GM18909 (cell line): ENCODE measurements around the gene CREB3L2.

Experiments
- ATAC-seq: cut with Tn5 transposase; IDR thresholded peaks from one replicate; pipeline ENCODE4 v1.9.1; 2021; ENCODE audit warnings: mild to moderate bottlenecking; ENCODE audit not compliant: unreplicated experiment, poor library complexity

The CREB3L2 gene

GRCh38 chr7:137956591-137956990, 45.3 kb downstream of the CREB3L2 start:
- no peak for ATAC-seq

GRCh38 chr7:137956183-137956582, 45.7 kb downstream of the CREB3L2 start:
- ATAC-seq, result no peak

GRCh38 chr7:137954614-137955013, 47.3 kb downstream of the CREB3L2 start:
- no peak for ATAC-seq

DNA sequence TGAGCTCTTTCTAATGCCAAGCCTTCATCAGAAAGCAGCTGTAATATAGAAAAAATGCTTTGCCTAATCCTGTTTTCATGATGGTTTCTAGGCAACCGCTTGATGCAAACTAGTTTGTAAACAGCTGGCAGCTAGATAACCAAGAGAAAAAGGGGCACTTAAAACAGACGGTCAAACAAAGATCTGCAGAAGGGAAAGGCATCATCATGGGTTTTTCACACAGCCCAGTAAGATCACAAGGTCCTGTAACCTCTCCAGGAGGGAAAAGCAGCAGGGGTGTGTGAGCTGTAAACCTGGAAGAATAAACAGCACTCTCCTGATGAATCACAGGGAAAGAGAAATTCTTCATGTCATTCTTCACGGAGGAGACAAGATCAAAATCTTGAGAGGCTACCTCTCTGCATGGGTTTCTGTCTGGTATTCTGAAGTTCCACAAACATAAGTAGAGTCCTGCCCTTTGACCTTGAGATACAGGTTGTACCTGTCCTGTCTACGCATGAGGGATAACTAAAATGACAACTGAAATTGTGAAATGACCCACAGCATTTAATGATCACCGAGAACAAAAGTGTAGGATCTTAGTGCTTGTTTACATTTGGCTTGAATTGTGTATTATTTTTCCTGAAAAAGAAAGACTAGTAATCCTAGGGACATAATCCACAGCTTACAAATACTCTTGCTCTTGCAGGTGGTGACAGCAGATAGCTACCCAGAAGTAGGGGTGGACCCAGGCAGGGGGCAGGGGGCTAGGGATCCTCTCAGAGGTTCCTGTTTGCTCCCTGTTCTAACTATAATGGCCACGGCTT, 48.0 kb downstream of the CREB3L2 start:
- no peak for ATAC-seq

- ATAC-seq, result no peak
These were observed 48.7 kb downstream of the CREB3L2 start for GRCh38 chr7:137953043-137953664.

DNA sequence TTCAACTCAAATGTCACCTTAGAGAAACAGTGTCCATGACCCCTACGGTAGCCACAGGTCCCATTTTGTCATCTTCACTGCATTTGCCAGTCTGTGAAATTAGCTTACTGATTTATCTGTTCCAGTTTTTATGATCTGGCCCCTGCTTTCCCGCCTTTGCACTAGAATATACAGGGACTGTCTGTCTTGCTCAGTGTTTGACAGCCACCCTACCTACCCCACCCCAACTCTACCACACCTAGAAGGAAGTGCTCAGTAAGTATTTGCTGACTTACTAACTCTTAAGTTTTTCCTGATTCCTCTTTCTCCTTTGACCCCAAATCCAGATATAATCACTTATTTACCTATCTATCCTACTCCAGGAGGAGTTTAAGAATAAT, 49.5 kb downstream of the CREB3L2 start:
- ATAC-seq, result no peak

GRCh38 chr7:137951700-137952425, 50.0 kb downstream of the CREB3L2 start:
- no peak for ATAC-seq

DNA sequence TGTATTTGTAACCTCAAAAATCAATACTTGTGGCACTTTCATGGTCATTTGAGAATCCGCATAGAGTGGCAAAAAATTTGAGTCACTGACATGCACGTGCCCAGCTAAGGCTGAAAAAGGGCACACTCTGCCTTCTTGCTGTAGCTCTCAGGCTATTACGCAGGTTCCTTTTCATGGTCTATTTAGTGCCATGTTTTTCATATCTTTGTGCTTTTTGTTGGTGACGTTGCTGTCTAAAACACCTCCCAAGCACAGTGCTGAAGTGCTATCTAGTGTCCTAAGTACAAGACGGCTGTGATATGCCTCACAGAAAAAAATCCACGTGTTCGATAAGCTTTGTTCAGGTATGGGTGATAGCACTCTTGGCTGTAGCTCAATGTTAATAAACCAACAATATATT, 50.9 kb downstream of the CREB3L2 start:
- ATAC-seq, result no peak

GRCh38 chr7:137950263-137950621, 51.6 kb downstream of the CREB3L2 start:
- no peak for ATAC-seq

DNA sequence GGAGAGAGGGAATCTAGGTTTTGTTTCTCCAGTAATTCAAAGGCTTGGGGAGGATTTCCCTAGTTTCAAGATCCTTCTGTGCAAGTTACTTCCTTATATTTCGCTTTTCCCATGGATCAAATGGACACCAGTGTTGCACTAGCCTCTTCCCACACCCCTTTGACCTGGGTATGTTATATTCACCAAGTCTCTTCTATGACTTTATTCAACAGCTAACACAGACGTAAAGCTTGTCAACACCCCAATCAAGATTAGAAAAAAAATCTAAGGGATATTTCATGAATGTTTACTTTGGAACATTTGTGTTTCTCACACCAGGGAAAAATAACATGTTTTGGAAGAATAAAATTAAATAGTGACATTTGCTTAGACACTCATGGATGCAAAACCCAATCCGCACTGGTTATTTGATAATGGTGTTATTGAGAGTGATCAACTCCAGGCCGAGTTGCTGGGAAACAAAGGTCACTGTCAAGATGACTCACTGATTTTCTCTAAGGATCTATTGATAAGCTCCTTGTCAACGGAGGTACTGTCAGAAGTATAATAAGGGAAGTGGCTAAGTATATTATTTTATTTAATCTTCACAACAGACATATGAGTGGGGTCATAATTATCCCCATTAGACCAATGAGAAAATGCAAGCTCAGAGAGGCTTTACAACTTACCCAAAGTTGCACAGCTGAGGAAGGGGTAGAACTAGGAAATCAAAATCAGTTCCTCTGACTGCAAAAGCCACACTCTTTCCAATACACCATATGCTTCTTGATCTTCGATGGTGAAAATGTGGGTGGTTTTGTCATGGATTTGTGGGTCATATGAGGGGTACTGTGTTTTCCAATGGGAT, 52.2 kb downstream of the CREB3L2 start:
- ATAC-seq, result no peak

DNA sequence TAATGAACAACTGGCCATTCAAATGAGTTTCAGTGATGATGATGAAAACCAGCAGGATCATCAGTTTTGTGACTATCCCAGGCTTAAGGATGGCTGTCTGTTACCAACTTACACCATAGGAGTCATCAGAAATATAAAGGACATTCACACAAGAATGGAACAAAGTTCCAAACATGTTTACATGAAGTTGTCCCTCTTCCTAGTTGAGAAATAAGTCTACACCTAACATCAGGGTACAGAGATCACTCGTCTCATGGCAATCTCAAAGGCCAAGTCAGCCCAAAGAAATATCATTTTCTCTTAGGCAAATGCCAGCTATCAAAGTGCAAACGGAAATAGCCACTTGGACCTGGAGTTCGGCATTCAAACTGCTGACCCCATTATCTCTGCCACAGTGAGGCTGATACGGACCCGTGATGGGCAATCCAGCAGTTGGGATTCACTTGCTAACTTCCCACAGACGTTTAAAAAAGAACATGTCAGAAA, 53.0 kb downstream of the CREB3L2 start:
- ATAC-seq, result no peak

DNA sequence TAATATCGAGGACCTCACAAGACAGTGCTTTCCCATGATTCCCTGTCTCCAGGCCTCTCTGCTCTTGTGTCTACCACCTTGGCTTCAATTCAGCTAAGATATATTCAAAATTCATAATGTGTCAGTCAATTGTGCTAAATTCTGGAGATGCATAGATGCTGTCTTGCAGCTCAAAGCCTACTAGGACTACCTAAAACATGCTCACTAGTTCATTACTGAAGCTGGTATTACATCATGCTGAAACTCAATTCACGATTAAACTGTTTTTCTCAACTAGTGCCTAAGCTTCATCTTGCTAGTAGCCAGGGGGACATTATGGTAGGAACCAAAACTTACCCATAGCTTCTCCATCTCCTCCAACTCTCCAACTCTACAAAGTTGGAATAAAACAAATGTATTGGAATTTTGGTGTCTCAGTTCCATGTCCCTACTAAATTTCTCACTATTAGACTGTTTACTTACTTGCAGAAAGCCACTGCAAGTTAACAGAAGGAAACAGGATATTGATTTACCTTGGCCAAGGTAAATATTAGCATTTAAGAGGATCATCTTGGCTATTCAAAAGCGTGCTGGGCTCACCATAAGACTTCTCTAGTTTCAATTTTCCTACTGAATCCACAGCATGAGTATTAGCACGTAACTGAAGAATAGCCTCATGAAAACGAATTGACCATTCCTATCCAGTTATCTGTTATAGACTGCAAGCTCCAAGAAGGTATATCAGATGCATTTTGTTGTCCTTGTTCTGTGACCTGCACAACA, 53.6 kb downstream of the CREB3L2 start:
- ATAC-seq, result no peak

- no peak for ATAC-seq
These were observed 54.8 kb downstream of the CREB3L2 start for GRCh38 chr7:137947046-137947445.

DNA sequence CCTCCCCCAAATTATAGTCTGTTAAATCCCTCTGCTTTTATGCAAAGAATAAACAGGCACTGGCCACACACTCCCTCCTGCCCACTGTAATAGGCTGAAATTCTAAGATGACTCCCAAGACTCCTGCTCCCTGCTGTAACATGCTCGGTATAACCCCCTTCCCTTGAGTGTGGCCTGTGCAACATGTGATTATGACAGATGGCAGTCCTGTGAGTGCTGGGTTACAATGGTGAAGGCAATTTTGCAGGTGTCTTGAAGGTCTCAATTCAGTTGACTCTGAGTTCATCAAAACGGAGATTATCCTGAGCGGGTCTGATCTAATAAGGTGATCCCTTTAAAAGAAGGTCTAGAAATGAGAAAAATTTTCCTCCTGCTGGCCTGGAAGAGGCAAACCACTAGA, 55.9 kb downstream of the CREB3L2 start:
- ATAC-seq, result no peak

DNA sequence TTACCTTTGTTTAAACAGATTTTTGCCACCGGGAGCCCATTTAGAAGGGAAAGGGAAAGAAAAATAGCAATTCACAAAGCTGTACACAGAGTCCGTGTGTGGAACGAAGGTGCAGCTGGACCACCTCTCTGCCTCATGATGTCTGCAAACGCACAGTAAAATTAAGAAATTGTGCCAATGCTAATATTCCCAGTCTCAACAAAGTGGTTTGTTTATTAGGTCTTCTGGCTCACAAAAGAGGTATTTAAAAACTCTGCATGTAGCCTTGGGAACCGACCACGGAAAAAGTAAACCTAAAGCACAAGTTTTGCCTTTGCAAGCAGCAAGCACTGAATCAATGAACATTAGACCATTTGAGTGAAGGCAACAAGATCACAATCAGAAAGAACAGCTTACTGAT, 57.7 kb downstream of the CREB3L2 start:
- no peak for ATAC-seq

DNA sequence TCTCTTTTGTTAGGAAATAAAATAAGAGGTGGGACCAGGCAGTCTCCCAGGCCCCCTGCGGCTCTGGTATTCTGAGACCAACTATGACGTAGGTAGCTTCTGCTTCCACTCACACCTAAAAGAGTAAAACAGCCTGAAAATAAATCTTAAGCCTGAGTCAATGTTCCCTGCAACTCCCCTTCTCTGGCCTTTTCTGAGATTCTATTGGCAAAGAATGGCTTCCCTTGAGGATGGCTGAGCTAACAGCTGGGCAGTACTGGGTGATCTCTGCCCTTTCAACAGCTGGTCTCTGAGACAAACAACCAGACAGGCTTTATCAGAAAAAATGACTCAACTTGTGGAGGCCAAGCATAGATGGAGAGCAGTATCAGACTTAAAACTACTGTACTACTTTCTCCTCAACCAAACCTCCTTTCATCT, 58.7 kb downstream of the CREB3L2 start:
- no peak for ATAC-seq

DNA sequence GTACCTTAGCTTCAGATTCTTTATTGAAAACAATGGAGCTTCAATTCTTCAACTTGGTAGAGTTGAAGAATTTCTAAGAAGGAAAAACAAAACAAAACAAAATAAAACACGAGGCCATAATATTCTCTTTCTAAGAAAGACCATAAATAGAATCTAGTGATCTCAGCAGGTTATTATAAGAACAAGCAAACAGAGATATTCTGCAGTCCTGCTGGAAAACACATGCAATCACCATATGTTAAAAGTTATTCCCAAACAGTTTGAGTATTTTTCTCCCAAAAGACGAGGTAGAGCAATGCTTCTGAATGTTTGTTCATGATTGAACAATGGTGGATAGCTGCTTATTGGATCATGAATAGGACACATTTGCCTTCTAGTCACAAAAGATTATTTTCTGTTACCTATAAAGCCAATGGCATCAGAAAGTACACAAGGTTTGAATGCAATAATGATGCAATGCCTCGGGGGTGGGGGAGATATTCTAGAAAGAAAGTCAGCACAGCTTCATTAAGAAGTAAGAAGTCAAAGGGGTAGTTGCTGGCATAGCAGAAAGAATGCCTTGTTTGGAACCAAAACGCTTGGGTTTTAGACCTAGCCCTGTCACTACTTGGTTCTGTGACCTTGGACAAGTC, 59.3 kb downstream of the CREB3L2 start:
- ATAC-seq, result no peak

DNA sequence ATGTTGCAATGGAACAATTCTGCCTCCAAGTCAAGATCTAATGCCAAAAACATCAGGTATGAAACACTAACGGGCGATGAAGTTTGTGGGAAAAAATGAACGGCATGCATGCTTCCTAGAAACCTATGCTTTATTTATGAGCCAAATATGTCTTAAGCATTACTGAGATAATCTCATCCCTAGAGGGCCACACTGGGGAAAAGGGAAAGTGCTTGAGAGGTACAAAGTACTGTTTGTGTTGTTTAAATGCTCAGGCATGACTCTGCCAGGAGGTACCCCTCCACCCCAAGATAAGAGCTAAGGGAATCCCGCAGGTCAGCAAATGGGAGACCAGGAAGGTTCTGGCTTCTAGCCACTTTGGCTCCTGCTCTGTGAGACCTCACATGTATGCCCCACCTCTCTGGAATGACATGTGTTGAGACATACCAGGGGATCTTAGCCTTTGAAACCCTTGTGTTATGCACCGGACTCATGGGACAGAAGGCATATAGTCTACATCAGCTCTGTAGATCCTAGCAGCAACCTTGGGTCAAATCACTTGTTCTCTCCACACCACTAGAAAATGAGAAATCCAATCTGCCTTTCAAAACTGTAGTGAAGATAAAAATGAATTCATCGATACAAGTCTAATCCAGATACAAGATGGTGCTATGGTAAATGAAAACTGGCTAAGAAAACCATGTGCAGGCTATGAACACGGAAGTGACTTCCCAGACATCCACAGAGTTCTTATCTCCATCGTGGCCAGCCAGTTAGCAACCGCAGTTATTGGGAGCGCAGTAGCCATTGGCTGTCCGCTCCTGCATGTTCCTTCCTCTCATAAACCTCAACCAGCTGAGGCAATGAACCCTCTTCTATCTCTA, 61.0 kb downstream of the CREB3L2 start:
- no peak for ATAC-seq
